ENCODE data around the gene ODAPH.
"Not testable (repeated sequence)": the region's sequence is repeated elsewhere in the genome, so short reads cannot be mapped to it uniquely, and the experiment has no call there.

Gene ODAPH

GRCh38 chr4:75555294-75556164, at the start of gene ODAPH:
Gene ODAPH (plus strand): TSS chr4:75556066. CDS start chr4:75556083, 17 bp downstream.
- DNase-seq, result no peak

GRCh38 chr4:75509592-75509991, 46.3 kb upstream of the ODAPH start:
- DNase-seq, result not testable (repeated sequence)

- DNase-seq, result no peak
These were observed 44.0 kb upstream of the ODAPH start for GRCh38 chr4:75511841-75512240.

GRCh38 chr4:75512386-75513211, 43.3 kb upstream of the ODAPH start:
- DNase-seq, result no peak

GRCh38 chr4:75513526-75514130, 42.2 kb upstream of the ODAPH start:
- DNase-seq, result no peak

- peak; percentile 92 for DNase-seq
These were observed 41.5 kb upstream of the ODAPH start, which contains the start of the genes RCHY1 and THAP6 for GRCh38 chr4:75514131-75514948. Gene RCHY1 (minus strand): TSS chr4:75514403. CDS start chr4:75514286, 117 bp downstream. Gene THAP6 (plus strand): TSS chr4:75514473. CDS start chr4:75515453, 980 bp downstream.

GRCh38 chr4:75514949-75515612, 40.8 kb upstream of the ODAPH start:
- DNase-seq, result no peak

GRCh38 chr4:75516144-75516543, 39.7 kb upstream of the ODAPH start:
- DNase-seq, result no peak

GRCh38 chr4:75519452-75519851, 36.4 kb upstream of the ODAPH start:
- DNase-seq, result not testable (repeated sequence)

GRCh38 chr4:75525086-75525485, 30.8 kb upstream of the ODAPH start:
- no peak for DNase-seq

GRCh38 chr4:75525910-75526309, 30.0 kb upstream of the ODAPH start:
- DNase-seq, result no peak

GRCh38 chr4:75527482-75527881, 28.4 kb upstream of the ODAPH start:
- DNase-seq, result no peak

- no peak for DNase-seq
These were observed 25.1 kb upstream of the ODAPH start for GRCh38 chr4:75530556-75531322.

- not testable (repeated sequence) for DNase-seq
These were observed 24.2 kb upstream of the ODAPH start for GRCh38 chr4:75531536-75532143.

- DNase-seq, result not testable (repeated sequence)
These were observed 22.5 kb upstream of the ODAPH start for GRCh38 chr4:75533339-75533887.

GRCh38 chr4:75533926-75534325, 21.9 kb upstream of the ODAPH start:
- not testable (repeated sequence) for DNase-seq

- DNase-seq, result not testable (repeated sequence)
These were observed 18.6 kb upstream of the ODAPH start for GRCh38 chr4:75537308-75537707.

- no peak for DNase-seq
These were observed 13.0 kb upstream of the ODAPH start for GRCh38 chr4:75542824-75543223.

GRCh38 chr4:75544220-75544619, 11.6 kb upstream of the ODAPH start:
- DNase-seq, result not testable (repeated sequence)

- no peak for DNase-seq
These were observed 11.0 kb upstream of the ODAPH start for GRCh38 chr4:75544870-75545269.
